GM18498 (cell line): Measurements from ENCODE around the gene SPDYE2B.
"Not testable (repeated sequence)": the region's sequence is repeated elsewhere in the genome, so short reads cannot be mapped to it uniquely, and the experiment has no call there.

Experiments
- ATAC-seq: cut with Tn5 transposase; IDR thresholded peaks from one replicate; pipeline ENCODE4 v1.9.1; 2021; ENCODE audit warnings: mild to moderate bottlenecking, moderate library complexity; ENCODE audit not compliant: unreplicated experiment

The SPDYE2B gene

GRCh38 chr7:102649924-102650323, at the start of gene SPDYE2B:
TSS of gene SPDYE2B (plus strand) at chr7:102650319. CDS start at chr7:102652349, 2,030 bp downstream.
- ATAC-seq, result not testable (repeated sequence)

DNA sequence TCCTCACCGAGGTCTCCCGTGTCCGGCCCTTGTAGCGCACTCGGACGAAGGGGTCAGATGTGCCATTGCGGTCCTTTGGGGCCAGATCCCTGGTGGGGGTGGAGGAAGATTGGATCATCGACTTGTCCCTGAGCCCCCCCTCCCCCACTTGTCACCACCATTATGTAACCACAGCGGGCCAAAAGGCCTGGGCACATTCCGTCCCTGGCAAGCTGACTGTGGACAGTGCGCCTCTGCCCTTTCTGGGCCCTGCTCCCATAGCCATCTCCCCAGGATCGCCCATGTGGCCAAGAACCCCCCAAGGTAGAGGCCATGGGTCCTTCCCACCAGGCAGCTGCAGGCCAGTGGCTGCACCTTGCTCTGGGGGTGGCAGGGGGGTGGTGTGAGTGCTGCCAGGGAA, 47.8 kb upstream of the SPDYE2B start:
- not testable (repeated sequence) for ATAC-seq

GRCh38 chr7:102604431-102605145, 45.5 kb upstream of the SPDYE2B start:
- ATAC-seq, result not testable (repeated sequence)

- not testable (repeated sequence) for ATAC-seq
These were observed 43.3 kb upstream of the SPDYE2B start for GRCh38 chr7:102606848-102607247.

DNA sequence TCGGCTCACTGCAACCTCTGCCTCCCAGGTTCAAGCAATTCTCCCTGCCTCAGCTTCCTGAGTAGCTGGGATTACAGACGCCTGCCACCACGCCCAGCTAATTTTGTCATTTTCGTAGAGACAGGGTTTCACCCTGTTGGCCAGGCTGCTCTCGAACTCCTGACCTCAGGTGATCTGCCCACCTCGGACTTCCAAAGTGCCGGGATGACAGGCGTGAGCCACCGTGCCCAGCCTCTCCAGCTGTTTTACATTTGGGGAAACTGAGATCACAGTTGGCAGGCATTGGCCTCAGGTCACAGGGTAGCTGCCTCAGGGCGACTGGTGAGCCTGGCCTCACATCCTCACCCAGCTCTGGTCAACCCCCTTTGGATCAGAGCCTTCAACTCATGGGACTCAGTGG, 40.4 kb upstream of the SPDYE2B start:
- not testable (repeated sequence) for ATAC-seq

DNA sequence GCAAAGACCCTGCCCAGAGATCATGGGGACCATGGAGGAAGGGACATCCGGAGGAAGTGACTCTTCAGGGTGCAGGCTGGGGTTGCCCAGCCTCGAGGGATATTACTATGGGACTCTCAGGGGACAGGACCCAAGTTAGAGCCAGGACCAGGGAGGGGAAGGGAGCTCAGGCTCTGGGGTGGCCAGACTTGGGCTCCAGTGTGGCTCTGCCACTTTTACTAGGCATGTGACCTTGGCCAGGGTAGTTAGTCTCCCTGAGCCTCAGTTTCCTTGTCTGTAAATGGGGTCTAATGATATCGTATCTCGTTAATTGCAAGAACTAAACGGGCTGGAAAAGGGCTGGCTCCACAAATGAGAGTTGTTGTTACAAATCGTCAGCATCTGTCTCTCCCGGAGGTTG, 39.7 kb upstream of the SPDYE2B start:
- not testable (repeated sequence) for ATAC-seq

DNA sequence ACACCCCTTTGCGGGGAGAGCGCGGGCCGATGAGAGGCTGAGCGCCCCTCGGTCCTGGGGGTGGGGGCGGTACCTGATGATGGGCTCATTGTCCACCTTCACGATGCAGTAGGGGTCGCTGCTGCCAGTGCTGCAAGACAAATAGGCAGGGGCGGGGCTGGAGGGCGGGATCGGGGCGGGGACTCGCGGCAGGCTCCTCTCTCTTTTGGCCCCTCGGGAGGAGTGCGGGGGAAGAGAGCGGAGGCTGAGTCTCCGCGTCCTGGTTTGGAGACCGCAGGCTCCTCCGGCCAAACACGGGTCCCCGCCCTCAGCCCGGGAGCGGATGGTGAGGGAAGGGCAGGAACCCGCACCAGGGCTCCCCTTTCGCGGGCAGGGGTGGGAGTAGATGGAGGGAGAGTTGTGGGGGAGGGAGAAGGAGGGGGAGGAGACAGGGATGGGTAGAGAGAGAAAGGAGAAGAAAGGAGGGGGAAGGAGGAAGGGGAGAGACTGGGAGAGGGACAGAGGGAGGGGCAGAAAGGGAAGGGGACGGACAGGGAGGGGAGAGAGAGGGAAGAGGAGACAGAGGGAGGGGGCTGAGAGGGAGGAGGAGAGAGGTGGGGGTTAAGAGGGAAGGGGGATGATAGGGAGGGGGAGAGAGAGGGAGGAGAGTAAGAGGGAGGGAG, 39.0 kb upstream of the SPDYE2B start:
- ATAC-seq, result peak; percentile 43

DNA sequence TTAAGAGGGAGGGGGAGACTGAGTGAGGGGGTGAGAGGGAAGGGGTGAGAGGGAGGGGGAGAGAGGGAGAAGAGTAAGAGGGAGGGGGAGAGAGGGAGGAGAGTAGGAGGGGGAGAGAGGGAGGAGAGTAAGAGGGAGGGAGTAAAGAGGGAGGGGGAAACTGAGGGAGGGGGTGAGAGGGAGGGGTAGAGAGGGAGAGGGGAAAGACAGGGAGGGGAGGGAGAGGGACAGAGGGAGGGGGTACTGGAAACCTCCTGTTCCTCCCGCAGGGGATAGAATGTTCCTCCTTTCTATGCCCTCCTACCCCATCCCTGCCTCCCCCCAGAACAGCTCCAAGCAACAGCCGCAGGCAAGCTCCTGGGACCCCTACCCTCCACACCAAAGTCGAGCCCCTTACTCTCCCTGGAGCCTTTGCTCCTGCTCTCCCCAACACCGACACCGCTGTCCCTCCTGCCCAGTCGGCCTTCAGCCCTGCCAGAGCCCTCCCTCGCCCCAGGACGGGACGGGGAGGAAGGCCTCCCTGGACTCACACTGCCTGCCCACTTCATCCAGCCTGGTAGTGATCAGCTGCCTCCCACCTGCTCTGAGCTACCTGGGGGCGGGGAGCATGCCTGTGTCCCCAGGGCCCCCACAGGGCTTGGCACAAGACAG, 38.3 kb upstream of the SPDYE2B start:
- not testable (repeated sequence) for ATAC-seq

- peak; percentile 70 for ATAC-seq
These were observed 36.4 kb upstream of the SPDYE2B start for GRCh38 chr7:102613575-102614345.

- peak; percentile 26 for ATAC-seq
These were observed 35.8 kb upstream of the SPDYE2B start for GRCh38 chr7:102614346-102614697.

GRCh38 chr7:102614873-102615272, 35.2 kb upstream of the SPDYE2B start:
- ATAC-seq, result not testable (repeated sequence)

- ATAC-seq, result not testable (repeated sequence)
These were observed 34.2 kb upstream of the SPDYE2B start for GRCh38 chr7:102615930-102616329.

DNA sequence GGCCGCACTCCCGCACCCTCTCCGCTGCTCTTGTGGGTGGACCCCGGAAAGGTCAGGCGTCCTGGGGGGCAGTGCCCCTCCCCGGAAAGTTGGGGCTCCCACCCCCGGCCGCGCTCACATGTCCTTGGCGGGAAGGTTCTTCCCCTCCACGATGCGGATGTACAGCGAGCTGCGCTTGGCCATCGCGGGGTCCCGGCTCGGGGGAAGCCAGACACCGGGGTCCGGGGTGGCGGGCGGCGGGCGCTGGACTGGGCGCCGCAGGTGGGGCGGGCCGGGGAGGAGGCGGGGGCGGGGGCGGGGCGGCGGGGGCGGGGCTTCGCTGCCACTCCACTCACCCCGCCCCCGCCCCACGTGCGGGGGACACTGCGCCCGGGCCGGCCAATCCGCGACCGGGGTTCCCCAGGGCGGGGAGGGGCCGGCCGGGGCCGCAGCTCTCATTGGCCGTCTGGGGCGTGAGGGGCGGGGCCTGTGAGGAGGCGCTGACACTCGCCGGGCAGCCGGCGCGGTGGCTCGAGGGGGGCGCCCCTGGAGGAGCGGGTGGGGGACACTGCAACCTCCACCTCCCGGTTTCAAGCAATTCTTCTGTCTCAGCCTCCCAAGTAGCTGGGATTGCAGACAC, 33.5 kb upstream of the SPDYE2B start, which contains the start of gene RASA4:
Gene RASA4 (minus strand): TSS at position 250 of the 619 bp plus-strand sequence. CDS start 67 bp downstream, at position 183.
- ATAC-seq, result peak; percentile 84

- not testable (repeated sequence) for ATAC-seq
These were observed 32.0 kb upstream of the SPDYE2B start for GRCh38 chr7:102618122-102618521.

GRCh38 chr7:102627271-102627904, 22.7 kb upstream of the SPDYE2B start:
- ATAC-seq, result not testable (repeated sequence)

- not testable (repeated sequence) for ATAC-seq
These were observed 19.5 kb upstream of the SPDYE2B start for GRCh38 chr7:102630622-102631021.

- ATAC-seq, result not testable (repeated sequence)
These were observed 15.8 kb upstream of the SPDYE2B start for GRCh38 chr7:102634299-102634698.

DNA sequence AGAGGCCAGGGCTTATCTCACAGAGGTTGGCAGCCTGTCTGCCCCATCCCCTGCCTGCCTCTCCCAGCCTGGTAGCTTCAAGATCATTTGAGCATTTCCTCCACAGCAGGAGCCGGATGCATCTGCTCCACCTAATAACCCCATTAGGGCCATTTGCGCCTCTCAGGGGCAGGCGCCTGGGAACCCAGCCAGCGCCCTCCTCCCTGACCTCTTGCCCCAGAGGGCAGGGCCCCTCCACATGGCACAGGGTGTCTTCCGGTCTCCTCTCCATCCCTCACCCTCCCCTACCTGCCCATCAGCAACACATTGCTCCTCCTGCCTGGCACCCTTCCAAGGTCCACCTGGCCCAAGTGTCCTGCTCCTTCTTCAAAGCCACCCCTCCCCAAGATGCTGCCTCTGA, 14.8 kb upstream of the SPDYE2B start:
- not testable (repeated sequence) for ATAC-seq

DNA sequence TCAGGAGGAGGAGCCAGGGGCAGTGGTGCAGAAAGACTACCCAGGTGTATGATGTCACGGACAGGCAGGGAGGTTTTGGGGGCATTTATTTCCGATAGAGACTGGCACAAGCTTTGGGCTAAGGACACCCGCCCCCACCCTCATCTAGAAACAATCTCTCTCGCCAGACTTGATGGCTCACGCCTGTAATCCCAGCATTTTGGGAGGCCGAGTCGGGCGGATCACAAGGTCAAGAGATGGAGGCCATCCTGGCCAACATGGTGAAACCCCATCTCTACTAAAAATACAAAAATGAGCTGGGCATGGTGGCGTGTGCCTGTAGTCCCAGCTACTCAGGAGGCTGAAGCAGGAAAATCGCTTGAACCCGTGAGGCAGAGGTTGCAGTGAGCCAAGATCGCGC, 13.2 kb upstream of the SPDYE2B start:
- not testable (repeated sequence) for ATAC-seq

DNA sequence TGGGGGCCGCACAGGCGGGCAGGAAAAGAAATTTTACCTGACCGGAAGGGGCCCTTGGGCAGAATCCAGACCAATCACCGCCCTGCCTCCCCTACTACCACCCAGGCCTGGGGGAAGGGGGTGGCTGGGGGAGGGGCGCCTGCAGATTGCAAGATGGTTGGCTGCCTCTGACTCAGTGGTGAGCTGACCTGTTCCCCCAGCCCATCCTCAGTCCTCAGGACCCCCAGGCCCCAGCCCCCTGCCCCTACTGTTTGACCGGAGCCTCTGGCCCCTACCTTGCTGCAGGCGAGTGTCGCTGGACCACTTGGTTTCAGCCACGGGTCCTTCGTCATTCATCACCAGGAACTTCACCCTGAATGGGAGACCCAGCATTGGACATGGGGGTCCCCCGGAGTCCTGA, 11.3 kb upstream of the SPDYE2B start:
- peak; percentile 9 for ATAC-seq
